GM19467 (cell line): Measurements from ENCODE around the gene ITGB3BP.
"Not testable (repeated sequence)": the region's sequence is repeated elsewhere in the genome, so short reads cannot be mapped to it uniquely, and the experiment has no call there.

Source experiments
- ATAC-seq: cut with Tn5 transposase; IDR thresholded peaks from one replicate; pipeline ENCODE4 v1.9.1; 2021; ENCODE audit warnings: mild to moderate bottlenecking, moderate library complexity; ENCODE audit not compliant: unreplicated experiment

ITGB3BP gene, protein sequence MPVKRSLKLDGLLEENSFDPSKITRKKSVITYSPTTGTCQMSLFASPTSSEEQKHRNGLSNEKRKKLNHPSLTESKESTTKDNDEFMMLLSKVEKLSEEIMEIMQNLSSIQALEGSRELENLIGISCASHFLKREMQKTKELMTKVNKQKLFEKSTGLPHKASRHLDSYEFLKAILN

GRCh38 chr1:63522891-63523728 is at the start of gene ITGB3BP, which contains the start of gene EFCAB7:
Gene ITGB3BP (minus strand): TSS chr1:63523225. CDS start chr1:63523133, 92 bp downstream.
Gene EFCAB7 (plus strand): TSS chr1:63523525. CDS start chr1:63525573, 2,048 bp downstream.
- peak; percentile 92 for ATAC-seq

DNA sequence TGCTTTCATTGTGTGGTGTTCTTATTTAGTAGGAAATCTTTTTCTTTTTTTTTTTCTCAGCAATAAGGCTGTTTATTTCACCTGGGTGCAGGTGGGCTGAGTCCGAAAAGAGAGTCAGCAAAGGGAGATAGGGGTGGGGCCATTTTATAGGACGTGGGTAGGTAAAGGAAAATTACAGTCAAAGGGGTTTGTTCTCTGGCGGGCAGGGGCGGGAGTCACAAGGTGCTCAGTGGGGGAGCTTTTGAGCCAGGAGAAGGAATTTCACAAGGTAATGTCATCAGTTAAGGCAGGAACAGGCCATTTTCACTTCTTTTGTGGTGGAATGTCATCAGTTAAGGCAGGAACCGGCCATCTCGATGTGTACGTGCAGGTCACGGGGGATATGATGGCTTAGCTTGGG is 49.7 kb upstream of the ITGB3BP start:
- ATAC-seq, result not testable (repeated sequence)

GRCh38 chr1:63569640-63570316 is 46.8 kb upstream of the ITGB3BP start:
- ATAC-seq, result no peak

DNA sequence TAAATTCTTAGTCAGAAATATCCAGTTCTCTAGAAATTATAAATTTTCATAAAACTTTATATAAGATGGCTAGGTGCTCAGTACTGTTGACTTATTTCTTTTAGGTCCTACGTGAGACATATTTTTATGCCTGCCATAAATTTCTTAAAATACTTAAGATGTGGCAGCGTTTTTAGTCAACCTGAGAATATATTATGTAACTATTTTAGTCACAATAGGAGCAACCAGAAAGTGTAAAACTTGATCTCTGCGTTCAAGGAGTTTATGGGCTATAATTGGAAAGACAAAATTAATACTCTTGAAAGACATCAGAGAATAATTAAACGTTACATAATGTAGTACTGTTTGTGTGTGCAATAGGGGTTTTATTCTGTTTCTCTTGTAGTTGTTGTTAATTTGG is 46.0 kb upstream of the ITGB3BP start:
- no peak for ATAC-seq

- no peak for ATAC-seq
Observed at GRCh38 chr1:63563745-63564144, 40.7 kb upstream of the ITGB3BP start.

- ATAC-seq, result no peak
Observed at GRCh38 chr1:63559357-63559756, 36.3 kb upstream of the ITGB3BP start.

GRCh38 chr1:63557365-63557987 is 34.5 kb upstream of the ITGB3BP start:
- ATAC-seq, result no peak

GRCh38 chr1:63555480-63555879 is 32.5 kb upstream of the ITGB3BP start:
- no peak for ATAC-seq

- ATAC-seq, result no peak
Observed at GRCh38 chr1:63548877-63549276, 25.9 kb upstream of the ITGB3BP start.

- no peak for ATAC-seq
Observed at GRCh38 chr1:63548303-63548702, 25.3 kb upstream of the ITGB3BP start.

DNA sequence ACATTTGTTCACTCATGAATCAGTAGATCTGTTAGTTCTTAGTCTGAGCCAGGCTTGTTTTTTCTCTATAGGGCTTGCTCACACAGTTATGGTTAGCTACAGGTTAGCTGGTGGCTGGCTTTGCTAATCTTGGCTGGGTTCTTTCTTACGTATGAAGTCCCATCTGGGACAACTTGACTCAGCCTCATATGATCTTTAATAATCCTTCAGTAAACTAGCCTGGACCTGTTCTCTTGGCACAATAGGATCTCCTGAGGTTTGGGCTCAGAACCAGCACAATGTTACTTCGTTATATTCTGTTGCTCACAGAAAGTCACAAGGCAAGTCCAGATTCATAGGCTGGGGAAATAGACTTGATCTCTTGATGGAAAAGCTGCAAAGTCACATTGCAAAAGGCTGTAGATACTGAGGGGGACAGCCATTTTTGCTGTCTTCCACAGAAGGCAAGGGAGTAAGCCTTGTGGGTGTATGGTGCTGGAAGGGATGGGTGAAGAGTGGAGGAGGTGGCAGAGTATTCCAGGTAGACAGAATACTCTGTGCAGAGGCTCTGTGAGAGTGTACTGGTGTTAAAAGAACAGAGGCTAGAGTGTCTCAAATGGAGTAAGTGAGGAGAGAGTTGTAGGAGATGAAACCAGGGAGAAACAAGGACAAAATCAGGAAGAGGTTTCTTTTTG is 24.7 kb upstream of the ITGB3BP start:
- ATAC-seq, result no peak

- no peak for ATAC-seq
Observed at GRCh38 chr1:63545780-63546179, 22.8 kb upstream of the ITGB3BP start.

DNA sequence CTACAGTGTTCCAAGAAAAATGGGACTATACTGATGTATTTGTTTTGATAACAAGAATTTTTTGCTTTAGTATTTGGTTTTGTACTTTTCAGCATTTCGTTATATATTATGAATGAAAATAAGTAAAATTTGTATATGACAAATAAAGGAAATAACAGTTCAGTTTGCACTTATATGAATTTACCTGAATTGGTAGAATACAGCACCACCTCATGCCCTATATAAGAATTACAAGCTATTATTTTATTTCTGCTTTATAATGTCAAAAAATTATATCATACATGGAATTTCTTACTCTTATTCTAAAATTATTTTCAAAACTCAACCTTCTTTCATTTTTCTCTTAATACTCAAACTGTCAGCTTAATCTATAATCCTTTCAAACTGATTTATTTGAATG is 14.9 kb upstream of the ITGB3BP start:
- no peak for ATAC-seq

DNA sequence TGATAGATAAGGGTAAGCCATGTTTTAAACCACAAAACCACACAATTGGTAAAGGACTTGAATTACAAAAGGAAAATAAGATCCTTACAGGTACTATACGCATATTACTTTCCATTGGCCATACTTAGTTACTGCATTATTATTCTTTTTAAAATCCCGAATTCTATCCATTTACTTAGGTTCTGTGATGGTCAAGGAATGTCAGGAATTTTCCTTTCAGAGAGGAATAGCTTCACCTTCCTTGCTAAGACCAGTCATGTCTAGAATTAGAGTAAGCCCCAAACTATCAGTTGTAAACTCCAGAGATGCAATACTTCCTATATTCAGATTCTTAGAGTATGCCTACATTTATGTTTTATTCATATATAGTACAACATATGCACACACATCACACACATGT is 14.0 kb upstream of the ITGB3BP start:
- ATAC-seq, result no peak

DNA sequence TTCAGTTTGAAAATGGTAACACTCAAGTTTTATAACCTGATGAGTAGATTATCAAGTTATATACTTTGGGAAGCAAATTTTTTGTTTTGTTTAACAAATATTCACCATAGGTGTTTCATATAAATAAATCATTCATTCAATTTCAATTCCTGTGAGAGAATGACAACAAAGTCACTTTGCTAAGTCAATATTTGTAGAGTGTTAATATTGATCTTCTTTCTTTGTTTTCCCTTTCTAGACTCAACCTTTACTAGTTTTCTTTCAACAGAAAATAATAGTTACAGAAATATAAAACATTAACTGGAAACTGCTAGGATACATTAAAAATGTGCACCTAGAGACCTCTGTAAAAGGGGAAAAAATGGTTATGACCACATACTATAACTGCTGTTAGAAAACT is 11.4 kb upstream of the ITGB3BP start:
- no peak for ATAC-seq

DNA sequence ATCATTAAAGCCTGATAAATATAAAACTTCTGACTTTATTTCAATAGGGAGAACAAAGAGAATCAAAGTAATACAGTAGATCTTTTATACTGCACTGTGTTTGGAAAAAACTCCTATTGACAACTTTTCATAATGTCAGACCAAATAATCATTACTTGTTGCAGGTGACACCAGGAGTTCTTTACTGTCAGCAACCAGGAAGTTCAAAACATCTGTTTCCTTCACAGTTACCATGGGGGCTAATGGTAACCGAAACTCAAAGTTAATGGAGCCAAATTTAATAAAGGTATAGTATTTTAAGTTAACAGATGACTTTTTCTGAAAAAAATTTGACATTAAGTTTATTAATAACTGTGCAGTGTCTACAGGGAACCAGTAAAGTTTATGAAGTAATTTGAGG is 10.9 kb upstream of the ITGB3BP start:
- no peak for ATAC-seq

DNA sequence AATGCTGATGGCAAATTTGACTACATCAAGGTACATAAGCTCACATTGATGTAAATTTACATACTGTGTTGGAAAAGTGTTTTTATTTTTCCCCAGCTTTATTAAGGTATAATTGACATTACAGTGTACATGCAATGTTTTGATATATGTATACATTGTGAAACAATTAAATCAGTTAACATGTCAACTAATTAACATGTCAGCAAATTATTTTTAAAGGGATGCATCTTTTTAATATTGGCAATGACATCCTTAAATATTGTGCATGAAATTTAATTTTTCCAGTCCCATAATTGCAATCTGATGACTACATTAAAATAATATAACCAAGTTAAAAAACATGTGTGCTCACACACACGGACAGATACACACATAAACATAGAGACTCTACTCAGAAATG is 9.7 kb upstream of the ITGB3BP start:
- ATAC-seq, result no peak

DNA sequence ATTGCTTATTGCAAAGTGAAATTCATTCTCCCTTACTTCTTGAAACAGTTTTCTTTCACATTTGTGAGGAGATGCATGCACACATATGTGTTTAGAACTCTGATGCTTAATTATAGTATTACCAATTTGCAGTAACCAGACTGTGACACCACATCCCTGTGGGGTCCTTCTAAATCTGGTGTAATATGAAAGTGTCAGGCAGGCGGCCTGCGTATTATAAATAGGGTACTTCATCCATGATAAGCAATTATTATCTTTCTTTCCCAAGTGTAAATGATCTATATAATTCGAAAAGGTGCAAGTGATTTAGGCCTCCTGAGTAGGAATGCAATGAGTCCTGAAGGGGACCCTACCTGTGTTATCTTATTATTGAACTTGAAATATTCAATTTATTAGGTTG is 1.2 kb upstream of the ITGB3BP start:
- no peak for ATAC-seq

DNA sequence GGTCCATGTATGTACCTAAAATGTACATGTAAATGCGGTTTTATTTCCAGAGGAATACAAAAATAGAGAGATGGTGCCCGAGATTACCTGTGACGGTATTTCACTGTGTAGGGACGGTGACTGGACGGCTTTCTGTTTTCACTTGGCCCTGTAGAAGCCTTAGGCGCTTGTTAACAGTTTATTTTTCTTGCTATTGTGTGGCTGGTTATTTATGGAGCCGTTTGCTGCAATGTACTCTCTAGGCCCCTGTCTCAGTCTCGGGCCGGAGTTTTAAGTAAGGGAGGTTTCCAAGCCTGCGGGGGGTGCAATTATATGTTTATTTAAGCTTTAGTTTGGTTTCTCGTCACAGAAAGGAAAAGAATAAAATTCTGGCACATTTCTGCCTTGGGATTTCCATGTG is 713 bp upstream of the ITGB3BP start:
- peak; percentile 2 for ATAC-seq

DNA sequence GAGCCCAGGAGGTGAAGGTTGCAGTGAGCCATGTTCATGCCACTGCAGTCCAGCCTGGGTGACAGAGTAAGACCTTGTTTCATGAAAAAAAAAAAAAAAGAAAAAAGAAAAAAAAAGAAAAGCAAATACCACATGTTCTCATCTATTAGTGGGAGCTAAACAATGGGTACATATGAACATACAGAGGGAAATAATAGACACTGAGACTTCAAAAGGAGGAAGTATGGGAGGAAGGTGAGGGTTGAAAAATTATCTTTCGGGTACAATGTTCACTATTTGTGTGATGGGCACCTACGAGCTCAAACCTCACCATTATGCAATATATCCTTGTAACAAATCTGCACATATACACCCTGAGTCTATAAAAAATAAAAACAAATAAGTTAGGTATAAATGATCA is 6.4 kb downstream of the ITGB3BP start:
- ATAC-seq, result no peak

- no peak for ATAC-seq
Observed at GRCh38 chr1:63512584-63512983, 10.4 kb downstream of the ITGB3BP start.
